Measurements from ENCODE around the gene RPL22.
A peak's percentile ranks its signal among the peaks of the same experiment; 100 is the strongest.
"Not testable (repeated sequence)": the region's sequence is repeated elsewhere in the genome, so short reads cannot be mapped to it uniquely, and the experiment has no call there.

The RPL22 gene

GRCh38 chr1:6233376-6233775, 34.0 kb upstream of the RPL22 start:
- no peak for DNase-seq (ENCODE audit: low spot score)

GRCh38 chr1:6225651-6226050, 26.3 kb upstream of the RPL22 start:
- no peak for DNase-seq (ENCODE audit: low spot score)

- no peak for DNase-seq (ENCODE audit: low spot score)
Measured at GRCh38 chr1:6224718-6225117, 25.3 kb upstream of the RPL22 start.

- DNase-seq (ENCODE audit: low spot score): no peak
Measured at GRCh38 chr1:6223617-6224016, 24.2 kb upstream of the RPL22 start.

GRCh38 chr1:6222636-6223035, 23.2 kb upstream of the RPL22 start:
- DNase-seq (ENCODE audit: low spot score): no peak

GRCh38 chr1:6221210-6221784, 21.9 kb upstream of the RPL22 start:
- no peak for DNase-seq (ENCODE audit: low spot score)

- DNase-seq (ENCODE audit: low spot score): no peak
Measured at GRCh38 chr1:6220236-6220635, 20.8 kb upstream of the RPL22 start.

- DNase-seq (ENCODE audit: low spot score): not testable (repeated sequence)
Measured at GRCh38 chr1:6219641-6220040, 20.2 kb upstream of the RPL22 start.

- no peak for DNase-seq (ENCODE audit: low spot score)
Measured at GRCh38 chr1:6218375-6219164, 19.2 kb upstream of the RPL22 start.

- DNase-seq (ENCODE audit: low spot score): no peak
Measured at GRCh38 chr1:6212193-6212959, 13.0 kb upstream of the RPL22 start.

- DNase-seq (ENCODE audit: low spot score): no peak
Measured at GRCh38 chr1:6211731-6212130, 12.3 kb upstream of the RPL22 start.

GRCh38 chr1:6210591-6211355, 11.4 kb upstream of the RPL22 start:
- no peak for DNase-seq (ENCODE audit: low spot score)

GRCh38 chr1:6209661-6210580, 10.5 kb upstream of the RPL22 start:
- DNase-seq (ENCODE audit: low spot score): no peak

GRCh38 chr1:6208723-6209660, 9.6 kb upstream of the RPL22 start:
- DNase-seq (ENCODE audit: low spot score): no peak

GRCh38 chr1:6207921-6208320, 8.5 kb upstream of the RPL22 start:
- no peak for DNase-seq (ENCODE audit: low spot score)

GRCh38 chr1:6207075-6207885, 7.9 kb upstream of the RPL22 start:
- DNase-seq (ENCODE audit: low spot score): no peak

GRCh38 chr1:6206520-6206855, 7.1 kb upstream of the RPL22 start:
- no peak for DNase-seq (ENCODE audit: low spot score)

GRCh38 chr1:6205849-6206519, 6.6 kb upstream of the RPL22 start, which contains the start of gene RNF207:
Gene RNF207 (plus strand): TSS chr1:6206119. CDS start chr1:6206536, 417 bp downstream.
- DNase-seq (ENCODE audit: low spot score): peak; percentile 97

- no peak for DNase-seq (ENCODE audit: low spot score)
Measured at GRCh38 chr1:6202256-6202655, 2.9 kb upstream of the RPL22 start.

Measured in HuH-7 (cell line).